ENCODE results near the gene RCHY1. TPM values are rescaled to one million over a fixed set of nuclear protein-coding genes. Genes with fewer than 3 reads are reported as not detected.

RCHY1 gene
- total RNA-seq, 1 donor from 2014 or later, result 18.7 TPM

GRCh38 chr4:75432683-75433082 is 81.5 kb downstream of the RCHY1 start:
- H3K27me3 Mint-ChIP-seq (ENCODE audit: low read depth), result peaks cover 13% of the 10 kb centered on the region
- no peak overlapping the region for H3K4me3 Mint-ChIP-seq (ENCODE audit: unreplicated experiment)
- no peak for DNase-seq (ENCODE audit: low spot score)
- H3K36me3 Mint-ChIP-seq (ENCODE audit: low read depth), result no peaks in the 10 kb centered on the region
- H3K9me3 Mint-ChIP-seq (ENCODE audit: low read depth), result peaks cover 15% of the 10 kb centered on the region
- no peak overlapping the region for H3K27ac Mint-ChIP-seq (ENCODE audit: unreplicated experiment)
- no peaks in the 10 kb centered on the region for H3K4me1 Mint-ChIP-seq (ENCODE audit: low read depth)
- peak; percentile 41 for TF ChIP-seq CTCF (IDR thresholded peaks at IDR 0.05)

GRCh38 chr4:75429208-75429607 is 85.0 kb downstream of the RCHY1 start:
- no peak for DNase-seq (ENCODE audit: low spot score)
- H3K27me3 Mint-ChIP-seq (ENCODE audit: low read depth), result peaks cover 4% of the 10 kb centered on the region
- H3K4me1 Mint-ChIP-seq (ENCODE audit: low read depth), result no peaks in the 10 kb centered on the region
- no peak overlapping the region for H3K4me3 Mint-ChIP-seq (ENCODE audit: unreplicated experiment)
- no peak overlapping the region for H3K27ac Mint-ChIP-seq (ENCODE audit: unreplicated experiment)
- no peaks in the 10 kb centered on the region for H3K36me3 Mint-ChIP-seq (ENCODE audit: low read depth)
- no peak for TF ChIP-seq CTCF (IDR thresholded peaks at IDR 0.05)
- peaks cover 2% of the 10 kb centered on the region for H3K9me3 Mint-ChIP-seq (ENCODE audit: low read depth)

Other genes starting within 250 kb of the RCHY1 start
- 12.9 to 13.2 TPM (median 13.2 TPM) in 3 replicates for gene THAP6, start 70 bp upstream of the RCHY1 start, total RNA-seq
- not detected in 3 replicates for gene ODAPH, start 41.7 kb upstream of the RCHY1 start, total RNA-seq
- 2.1 to 4.2 TPM (median 2.7 TPM) in 3 replicates for gene CDKL2, start 116.1 kb upstream of the RCHY1 start, total RNA-seq
- 153 to 161 TPM (median 157 TPM) in 3 replicates for gene G3BP2, start 159.0 kb upstream of the RCHY1 start, total RNA-seq
- 85.0 to 98.4 TPM (median 86.4 TPM) in 3 replicates for gene USO1, start 210.2 kb upstream of the RCHY1 start, total RNA-seq